Keratinocyte (primary cell): Measurements from ENCODE around the gene HLA-C. TPM values are rescaled to one million over a fixed set of nuclear protein-coding genes. Genes with fewer than 3 reads are reported as not detected.
A peak's percentile ranks its signal among the peaks of the same experiment; 100 is the strongest.

Experiments
- DNase-seq: peaks from one replicate; pipeline ENCODE4 v3.0.0-alpha.2; 2011; ENCODE audit warnings: low read depth, missing footprints, low spot score
- FAIRE-seq: peaks from 2 replicates; lab custom pipeline; 2011; peaks lifted over from hg19 to GRCh38; lab: Jason Lieb, UNC
- H2AFZ ChIP-seq: 2 replicates; pipeline ENCODE4 v1.6.0; 2012; ENCODE audit warnings: low read length, control low read depth, inconsistent platforms; ENCODE audit not compliant: control insufficient read depth
- H3K27ac ChIP-seq: 2 replicates; pipeline ENCODE4 v1.5.1; 2011; ENCODE audit warnings: low read length; ENCODE audit not compliant: control insufficient read depth, insufficient read depth
- H3K27me3 ChIP-seq: 3 replicates; pipeline ENCODE4 v1.6.0; 2011; ENCODE audit warnings: low read length; ENCODE audit not compliant: control insufficient read depth, insufficient read depth; ENCODE audit errors: extremely low read depth
- H3K36me3 ChIP-seq, 2 experiments: 2 replicates in 1 of 2; 3 replicates in 1 of 2; pipeline ENCODE4 v1.5.1; 2011; ENCODE audit warnings: low read length in 2 of 2, mild to moderate bottlenecking in 1 of 2; ENCODE audit not compliant: control insufficient read depth in 2 of 2, insufficient read depth in 2 of 2; ENCODE audit errors: extremely low read depth in 1 of 2
- H3K4me1 ChIP-seq: 3 replicates; pipeline ENCODE4 v1.5.1; 2011; ENCODE audit warnings: low read length; ENCODE audit not compliant: control insufficient read depth, insufficient read depth; ENCODE audit errors: extremely low read depth
- H3K4me2 ChIP-seq: 3 replicates; pipeline ENCODE4 v1.6.0; 2011; ENCODE audit warnings: low read depth, low read length; ENCODE audit not compliant: control insufficient read depth, insufficient read depth; ENCODE audit errors: extremely low read depth
- H3K4me3 ChIP-seq, 3 experiments: fragments of 200-600 bp in 1 of 3; sonication (generic) in 1 of 3; 2 replicates in 2 of 3; 3 replicates in 1 of 3; pipeline ENCODE4 v1.5.1; 2011 to 2016; ENCODE audit warnings: low read length in 3 of 3, mild to moderate bottlenecking in 3 of 3, control low read depth in 2 of 3, inconsistent platforms in 1 of 3, low read depth in 1 of 3, mixed read lengths in 1 of 3, mixed run types in 1 of 3, moderate library complexity in 1 of 3; ENCODE audit not compliant: control insufficient read depth in 2 of 3, insufficient read depth in 2 of 3; ENCODE audit errors: extremely low read depth in 1 of 3
- H3K79me2 ChIP-seq: 2 replicates; pipeline ENCODE4 v1.6.0; 2012; ENCODE audit warnings: low read length; ENCODE audit not compliant: control insufficient read depth, insufficient read depth
- H3K9ac ChIP-seq: 3 replicates; pipeline ENCODE4 v1.6.0; 2011; ENCODE audit warnings: low read length; ENCODE audit not compliant: control insufficient read depth, insufficient read depth; ENCODE audit errors: extremely low read depth
- H3K9me1 ChIP-seq: 3 replicates; pipeline ENCODE4 v1.6.0; 2011; ENCODE audit warnings: low read length; ENCODE audit not compliant: control insufficient read depth, insufficient read depth; ENCODE audit errors: extremely low read depth
- H3K9me3 ChIP-seq: 2 replicates; pipeline ENCODE4 v1.5.1; 2012; ENCODE audit warnings: low read depth, low read length; ENCODE audit not compliant: control insufficient read depth
- H4K20me1 ChIP-seq: 3 replicates; pipeline ENCODE4 v1.6.0; 2011; ENCODE audit warnings: low read length; ENCODE audit not compliant: control insufficient read depth, insufficient read depth; ENCODE audit errors: extremely low read depth
- CTCF ChIP-seq, 3 experiments: IDR thresholded peaks in 1 of 3; conservative IDR thresholded peaks in 1 of 3; optimal IDR thresholded peaks in 1 of 3; 2 replicates in 2 of 3; 3 replicates in 1 of 3; pipeline versions ENCODE3 to v1.5.1; 2011; ENCODE audit warnings: low read length in 3 of 3, mild to moderate bottlenecking in 3 of 3, moderate library complexity in 2 of 3, control low read depth in 1 of 3, inconsistent platforms in 1 of 3; ENCODE audit not compliant: insufficient read depth in 2 of 3; ENCODE audit errors: extremely low read depth in 1 of 3
- EZH2 ChIP-seq: IDR thresholded peaks from one replicate; pipeline ENCODE4 v1.6.1; 2012; ENCODE audit warnings: inconsistent platforms, mild to moderate bottlenecking, low read length, moderate library complexity
- dilution Hi-C: fragments of 300-500 bp; cut with MboI; formaldehyde crosslinking; loops from one replicate; pipeline ENCODE4 v1.7.0; 2020; ENCODE audit warnings: low sequenced_read_pairs; ENCODE audit not compliant: extremely low pct_ligation_motif_present
- polyA plus RNA-seq, 5 experiments: library from polyadenylated mRNA; depleted of rRNA in 3 of 5; stranded (reverse) in 3 of 5; stranded (forward) in 1 of 5; unstranded in 1 of 5; fragments of >200 nt; gene quantifications; 1 replicate in 1 of 5; 2 replicates in 3 of 5; 3 replicates in 1 of 5; pipeline versions ENCODE4 v1.2.1 to v1.2.3, GENCODE V29; 2011 to 2012; ENCODE audit warnings: missing spikeins in 2 of 5, low read depth in 1 of 5, low replicate concordance in 1 of 5

HLA-C gene
- polyA plus RNA-seq, 1 donor (not counting 4 experiments of a cell fraction or from before 2014, with no cell fraction given): 330 TPM

- no peaks in the 10 kb centered on the region for H4K20me1 ChIP-seq
- no peaks in the 10 kb centered on the region for H3K36me3 ChIP-seq
- H3K9me1 ChIP-seq: no peaks in the 10 kb centered on the region
- H3K9ac ChIP-seq: no peak overlapping the region
- dilution Hi-C loops: loop anchor here (25.0 kb wide), 1 partner anchor 91 kb away; no protein-coding TSS in a partner anchor
- H3K79me2 ChIP-seq: no peaks in the 10 kb centered on the region
- TF ChIP-seq CTCF (optimal IDR thresholded peaks at IDR 0.05 in 1 of 3, IDR thresholded peaks at IDR 0.05 in 1 of 3, conservative IDR thresholded peaks at IDR 0.05 in 1 of 3; ENCODE audit: extremely low read depth in 1 of 3, insufficient read depth in 2 of 3, low read length in 3 of 3) (no peak), EZH2 (no peak)
- peak; percentile 40 for DNase-seq
- peak; percentile 97 for FAIRE-seq
- H3K4me2 ChIP-seq: peak overlapping the region; percentile 62
- no peak overlapping the region for H2AFZ ChIP-seq
- peaks cover 2% of the 10 kb centered on the region for H3K9me3 ChIP-seq
- no peak overlapping the region for H3K27ac ChIP-seq
- peaks cover 18% of the 10 kb centered on the region for H3K4me1 ChIP-seq
- H3K4me3 ChIP-seq: no peak overlapping the region
- peaks cover 14% of the 10 kb centered on the region for H3K27me3 ChIP-seq
Observed at GRCh38 chr6:31246051-31246521, 25.8 kb downstream of the HLA-C start.

- no peaks in the 10 kb centered on the region for H3K9me1 ChIP-seq
- dilution Hi-C loops: loop anchor here (25.0 kb wide), 1 partner anchor 94 kb away; no protein-coding TSS in a partner anchor
- no peak overlapping the region for H3K9ac ChIP-seq
- H3K4me2 ChIP-seq: no peak overlapping the region
- H3K36me3 ChIP-seq: no peaks in the 10 kb centered on the region
- DNase-seq (no peak), FAIRE-seq (peak; percentile 41)
- H4K20me1 ChIP-seq: no peaks in the 10 kb centered on the region
- H3K4me1 ChIP-seq: peaks cover 18% of the 10 kb centered on the region
- peaks cover 2% of the 10 kb centered on the region for H3K9me3 ChIP-seq
- H3K27me3 ChIP-seq: peaks cover 13% of the 10 kb centered on the region
- no peak overlapping the region for H3K4me3 ChIP-seq
- TF ChIP-seq CTCF (optimal IDR thresholded peaks at IDR 0.05 in 1 of 3, IDR thresholded peaks at IDR 0.05 in 1 of 3, conservative IDR thresholded peaks at IDR 0.05 in 1 of 3; ENCODE audit: extremely low read depth in 1 of 3, insufficient read depth in 2 of 3, low read length in 3 of 3) (no peak), EZH2 (no peak)
- no peaks in the 10 kb centered on the region for H3K79me2 ChIP-seq
- H2AFZ ChIP-seq: no peak overlapping the region
- H3K27ac ChIP-seq: no peak overlapping the region
Observed at GRCh38 chr6:31243508-31243907, 28.4 kb downstream of the HLA-C start.
